Heart left ventricle (tissue), 16 donors: ENCODE measurements around the gene TMEM242. TPM values are rescaled to one million over a fixed set of nuclear protein-coding genes. Genes with fewer than 3 reads are reported as not detected.

Source experiments
- ATAC-seq, 4 donors: fragments of 200-7000 bp; cut with Tn5 transposase; one replicate each; pipeline ENCODE4 v1.9.1; 2020 to 2022; ENCODE audit warnings: moderate library complexity in 4 of 4, mild to moderate bottlenecking in 3 of 4, moderate number of reproducible peaks in 1 of 4
- DNase-seq, 5 donors: peaks; one replicate each; pipeline ENCODE4 v3.0.0-alpha.2; 2020
- H3K27ac ChIP-seq, 12 donors: fragments of 200-600 bp; sonication (generic) in 4 of 12; one replicate each; pipeline versions ENCODE4 v1.5.0 to v1.8.0; 2016 to 2022; ENCODE audit warnings: mild to moderate bottlenecking in 2 of 12
- H3K27me3 ChIP-seq, 9 donors: fragments of 200-600 bp; sonication (generic) in 2 of 9; one replicate each; pipeline versions ENCODE4 v1.5.1 to v1.8.0; 2016 to 2022; ENCODE audit warnings: mild to moderate bottlenecking in 3 of 9
- H3K36me3 ChIP-seq, 9 donors: fragments of 200-600 bp; sonication (generic) in 2 of 9; one replicate each; pipeline versions ENCODE4 v1.5.0 to v1.8.0; 2018 to 2022; ENCODE audit warnings: mild to moderate bottlenecking in 2 of 9
- H3K4me1 ChIP-seq, 12 donors: fragments of 200-600 bp; sonication (generic) in 4 of 12; one replicate each; pipeline versions ENCODE4 v1.5.0 to v1.8.0; 2016 to 2022; ENCODE audit warnings: mild to moderate bottlenecking in 3 of 12
- H3K4me3 ChIP-seq, 12 donors: fragments of 200-600 bp; sonication (generic) in 4 of 12; one replicate each; pipeline versions ENCODE4 v1.5.0 to v1.8.0; 2017 to 2022; ENCODE audit warnings: mild to moderate bottlenecking in 9 of 12, moderate library complexity in 4 of 12
- H3K9me3 ChIP-seq, 12 donors: fragments of 200-600 bp; sonication (generic) in 4 of 12; one replicate each; pipeline versions ENCODE4 v1.5.0 to v1.8.0; 2016 to 2022; ENCODE audit warnings: mild to moderate bottlenecking in 1 of 12
- POLR2A ChIP-seq, 2 donors: fragments of 450-650 bp; IDR thresholded peaks; one replicate each; pipeline ENCODE4 v1.6.1; 2017; ENCODE audit warnings: antibody characterized with exemption in 2 of 2, mild to moderate bottlenecking in 2 of 2, moderate library complexity in 2 of 2
- WGBS, 4 donors: extraction: QIAGEN DNeasy Blood & Tissue Kit in 2 of 4; methylation state at CpG; one replicate each; pipeline versions ENCODE4 v1.1.5 to v1.1.7; 2013 to 2018; 5-methylcytosine and 5-hydroxymethylcytosine counted together
- intact Hi-C, 10 donors: fragments of 100-400 bp; cut with DNase I; formaldehyde crosslinking; loops; one replicate each; pipeline versions ENCODE4 v1.11.1 to v1.14.2; 2022
- polyA plus RNA-seq, 2 donors: library from polyadenylated mRNA; stranded (reverse); fragments of 200-250 nt; gene quantifications; one replicate each; pipeline ENCODE4 v1.2.3, GENCODE V29; 2013
- total RNA-seq, 9 donors: library from RNA; depleted of rRNA in 2 of 9; stranded (reverse); fragments of >200 nt in 2 of 9; fragmentation: NEBNext Ultra II Directional in 3 of 9; extraction: Animal tissue kit (Norgen Biotek cat#: 25700) in 3 of 9; gene quantifications; one replicate each; pipeline versions ENCODE4 v1.1.0 to v1.2.4, GENCODE V29; 2016 to 2023
- TF ChIP-seq, protein P1 (sequence below), 12 donors: fragments of 200-600 bp; sonication (generic) in 4 of 12; IDR thresholded peaks; one replicate each; pipeline versions ENCODE4 v1.5.0 to v1.8.0; 2018 to 2022; ENCODE audit warnings: antibody characterized with exemption in 12 of 12, mild to moderate bottlenecking in 5 of 12
- donor health status: ischemic (EF 13 %, LVEDD 7.1; RV severe dilation, severe dysfunction).
- donor health status: healthy with polysubstance abuse.
- donor health status: DM: no; HTN: yes; CAD: no.
- donor health status: DM: no; HTN: no; CAD: no.
- donor health status: ischemic (EF 25% LVEDD 6.9; RV normal size, moderate dysfunction).
- donor health status: ischemic (EF 25% LVEDD 5.7; RV mildly dilated, moderate dysfunction).
- donor health status: healthy.
- donor health status: DM: yes; HTN: yes; CAD: no.
- donor health status: ischemic (EF 35%, LVEDD 5.7; RV mildly dilated, moderate dysfunction).
- donor health status: nonischemic (EF 11% LVEDD 7.7; RV severe dilation, severe dysfunction).
- donor health status: DM: yes; HTN: yes; CAD: no.
- donor health status: PGD.
- donor health status: ischemic (EF 29% LVEDD 5.4; RV normal size, mild dysfunction).
- donor health status: nonischemic (EF 23%, LVEDD 6.1; RV moderate dilation, normal function).

Gene TMEM242
- total and polyA plus RNA-seq, 11 donors = 5.9 to 18.3 (median 13.2) TPM

GRCh38 chr6:157368359-157369049, 45.2 kb upstream of the TMEM242 start:
- 81 to 88% (median 85%) methylated on average over 7 of the region's 7 CpGs for WGBS, 4 donors
- TF ChIP-seq POLR2A (IDR thresholded peaks at IDR 0.05) = no peak
- TF ChIP-seq, protein P1, sequence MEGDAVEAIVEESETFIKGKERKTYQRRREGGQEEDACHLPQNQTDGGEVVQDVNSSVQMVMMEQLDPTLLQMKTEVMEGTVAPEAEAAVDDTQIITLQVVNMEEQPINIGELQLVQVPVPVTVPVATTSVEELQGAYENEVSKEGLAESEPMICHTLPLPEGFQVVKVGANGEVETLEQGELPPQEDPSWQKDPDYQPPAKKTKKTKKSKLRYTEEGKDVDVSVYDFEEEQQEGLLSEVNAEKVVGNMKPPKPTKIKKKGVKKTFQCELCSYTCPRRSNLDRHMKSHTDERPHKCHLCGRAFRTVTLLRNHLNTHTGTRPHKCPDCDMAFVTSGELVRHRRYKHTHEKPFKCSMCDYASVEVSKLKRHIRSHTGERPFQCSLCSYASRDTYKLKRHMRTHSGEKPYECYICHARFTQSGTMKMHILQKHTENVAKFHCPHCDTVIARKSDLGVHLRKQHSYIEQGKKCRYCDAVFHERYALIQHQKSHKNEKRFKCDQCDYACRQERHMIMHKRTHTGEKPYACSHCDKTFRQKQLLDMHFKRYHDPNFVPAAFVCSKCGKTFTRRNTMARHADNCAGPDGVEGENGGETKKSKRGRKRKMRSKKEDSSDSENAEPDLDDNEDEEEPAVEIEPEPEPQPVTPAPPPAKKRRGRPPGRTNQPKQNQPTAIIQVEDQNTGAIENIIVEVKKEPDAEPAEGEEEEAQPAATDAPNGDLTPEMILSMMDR (IDR thresholded peaks at IDR 0.05) = no peak
- intact Hi-C loops = no loop called here
- Histone ChIP-seq H3K27ac (no peak overlapping the region), H3K4me1 (peaks cover 0 to 9% (median 0%) of the 10 kb centered on the region in 12 donors), H3K36me3 (no peaks in the 10 kb centered on the region), H3K27me3 (peaks cover 0 to 5% (median 0%) of the 10 kb centered on the region in 9 donors), H3K9me3 (no peaks in the 10 kb centered on the region), H3K4me3 (no peak overlapping the region)
- DNase-seq = no peak
- ATAC-seq = no peak

DNA sequence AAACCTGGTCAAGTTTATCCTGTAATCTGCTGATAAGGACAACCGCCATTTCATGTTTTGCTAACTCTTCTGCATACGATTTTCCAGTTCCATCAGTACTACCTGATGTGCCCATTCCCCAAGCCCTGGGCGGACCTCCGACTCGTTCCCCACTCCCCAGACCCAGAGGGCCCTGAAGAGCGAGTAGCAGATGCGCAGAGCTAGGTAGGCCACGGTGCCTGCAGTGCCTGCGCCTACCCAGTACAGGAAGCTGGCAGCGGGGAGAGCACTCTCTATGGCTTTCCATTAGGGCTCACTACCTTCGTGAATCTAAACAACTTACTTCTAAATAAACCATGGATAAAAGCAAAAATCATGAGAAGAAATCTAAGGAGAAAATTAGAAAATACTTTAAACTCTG, 43.3 kb upstream of the TMEM242 start:
- Histone ChIP-seq H3K36me3 (no peaks in the 10 kb centered on the region), H3K4me3 (no peak overlapping the region), H3K9me3 (no peaks in the 10 kb centered on the region), H3K4me1 (peaks cover 0 to 9% (median 0%) of the 10 kb centered on the region in 12 donors), H3K27me3 (peaks cover 0 to 5% (median 0%) of the 10 kb centered on the region in 9 donors), H3K27ac (no peak overlapping the region)
- DNase-seq = no peak
- intact Hi-C loops = no loop called here
- ATAC-seq = no peak
- TF ChIP-seq, protein P1 (IDR thresholded peaks at IDR 0.05) = no peak
- no peak for TF ChIP-seq POLR2A (IDR thresholded peaks at IDR 0.05)
- WGBS, 4 donors = 89 to 92% (median 91%) methylated on average over 11 of the region's 11 CpGs

DNA sequence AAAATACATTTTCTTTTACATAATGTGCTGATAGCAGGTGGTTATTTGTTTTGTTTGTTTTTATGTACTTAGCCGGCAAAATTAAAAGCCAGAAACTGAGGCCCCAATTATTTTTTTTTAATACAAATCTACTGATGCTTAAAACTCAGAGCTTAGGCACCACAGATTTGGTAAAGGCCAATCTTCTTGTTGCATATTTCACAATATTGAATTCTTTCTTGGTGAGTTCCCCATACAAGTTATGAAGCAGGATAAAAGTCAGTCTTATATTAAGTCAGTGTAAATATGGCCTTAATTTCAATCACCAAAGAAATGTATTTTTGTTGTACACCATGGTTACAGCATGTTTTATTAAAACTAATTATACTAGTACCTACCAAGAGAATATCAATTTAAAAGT, 41.4 kb upstream of the TMEM242 start:
- no peak overlapping the region for H3K4me3 ChIP-seq
- no peaks in the 10 kb centered on the region for H3K36me3 ChIP-seq
- TF ChIP-seq, protein P1 (IDR thresholded peaks at IDR 0.05) = no peak
- TF ChIP-seq POLR2A (IDR thresholded peaks at IDR 0.05) = no peak
- no peak overlapping the region for H3K27ac ChIP-seq
- intact Hi-C loops = no loop called here
- peaks cover 0 to 6% (median 0%) of the 10 kb centered on the region in 12 donors for H3K4me1 ChIP-seq
- DNase-seq = no peak
- ATAC-seq = no peak
- WGBS, 4 donors = 96 to 100% (median 97%) methylated on average over 1 of the region's 1 CpG
- no peaks in the 10 kb centered on the region for H3K9me3 ChIP-seq
- peaks cover 0 to 5% (median 0%) of the 10 kb centered on the region in 9 donors for H3K27me3 ChIP-seq

- no peak overlapping the region for H3K27ac ChIP-seq
- H3K9me3 ChIP-seq = no peaks in the 10 kb centered on the region
- no peaks in the 10 kb centered on the region for H3K4me1 ChIP-seq
- TF ChIP-seq POLR2A (IDR thresholded peaks at IDR 0.05) = no peak
- TF ChIP-seq, protein P1 (IDR thresholded peaks at IDR 0.05) = no peak
- DNase-seq (no peak), ATAC-seq (no peak)
- intact Hi-C loops = no loop called here
- H3K36me3 ChIP-seq = no peaks in the 10 kb centered on the region
- no peaks in the 10 kb centered on the region for H3K27me3 ChIP-seq
- WGBS, 4 donors = 77 to 84% (median 83%) methylated on average over 3 of the region's 3 CpGs
- no peak overlapping the region for H3K4me3 ChIP-seq
Observed at GRCh38 chr6:157361886-157362285, 38.6 kb upstream of the TMEM242 start.
